CD4-positive, alpha-beta T cell treated with Interleukin-17A for 1 hour (primary cell): ENCODE measurements around the gene SRGAP1.

Experiments used
- DNase-seq: peaks from one replicate; pipeline ENCODE4 v3.0.0-alpha.2; 2020

Gene SRGAP1

DNA sequence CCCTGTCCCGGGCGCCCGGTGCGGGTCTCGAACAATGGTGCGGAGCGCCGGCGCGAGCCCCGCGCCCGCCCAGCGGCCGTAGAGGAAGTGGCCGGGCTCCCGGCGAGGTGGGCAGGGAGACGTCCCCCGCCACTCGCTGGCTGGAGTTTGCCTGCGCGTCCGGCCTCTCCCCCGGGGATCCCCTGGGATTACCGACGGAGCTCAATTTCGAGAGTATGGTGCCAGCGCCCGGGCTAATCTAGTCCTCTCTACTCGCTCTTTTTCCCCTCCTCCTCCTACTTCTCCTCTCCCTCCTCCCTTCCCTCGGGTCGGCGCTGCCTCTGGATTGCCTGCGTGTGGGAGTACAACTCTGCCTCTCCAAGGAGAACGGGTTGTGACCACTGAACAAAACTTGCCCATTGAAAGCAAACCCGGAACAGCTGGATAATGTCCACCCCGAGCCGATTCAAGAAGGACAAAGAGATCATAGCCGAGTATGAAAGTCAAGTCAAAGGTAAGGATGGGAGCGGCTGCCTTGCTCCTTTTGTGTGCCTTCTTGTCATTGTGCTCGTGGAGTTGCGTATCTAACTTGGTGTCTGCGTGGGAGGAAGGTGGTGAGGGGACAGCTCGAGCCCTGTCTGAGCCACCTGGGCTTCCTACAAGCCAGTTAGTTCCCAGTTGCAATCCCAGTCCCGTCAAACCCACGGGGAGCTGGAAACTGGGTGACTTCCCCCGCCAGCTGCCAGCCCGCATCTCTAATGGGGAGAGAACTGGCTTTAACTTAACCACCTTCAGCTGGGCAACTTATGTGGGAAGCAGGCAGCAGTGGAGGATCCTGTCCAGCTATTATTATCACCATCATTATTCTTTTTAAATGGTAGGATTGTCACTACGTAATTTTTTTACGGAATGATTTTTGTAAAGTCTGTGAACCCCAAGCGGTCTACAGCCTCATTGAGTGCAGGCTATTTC lies at the start of gene SRGAP1:
TSS of gene SRGAP1 (plus strand) at position 310 of the 951 bp plus-strand sequence. CDS start at position 427, 117 bp downstream.
- DNase-seq = no peak

DNA sequence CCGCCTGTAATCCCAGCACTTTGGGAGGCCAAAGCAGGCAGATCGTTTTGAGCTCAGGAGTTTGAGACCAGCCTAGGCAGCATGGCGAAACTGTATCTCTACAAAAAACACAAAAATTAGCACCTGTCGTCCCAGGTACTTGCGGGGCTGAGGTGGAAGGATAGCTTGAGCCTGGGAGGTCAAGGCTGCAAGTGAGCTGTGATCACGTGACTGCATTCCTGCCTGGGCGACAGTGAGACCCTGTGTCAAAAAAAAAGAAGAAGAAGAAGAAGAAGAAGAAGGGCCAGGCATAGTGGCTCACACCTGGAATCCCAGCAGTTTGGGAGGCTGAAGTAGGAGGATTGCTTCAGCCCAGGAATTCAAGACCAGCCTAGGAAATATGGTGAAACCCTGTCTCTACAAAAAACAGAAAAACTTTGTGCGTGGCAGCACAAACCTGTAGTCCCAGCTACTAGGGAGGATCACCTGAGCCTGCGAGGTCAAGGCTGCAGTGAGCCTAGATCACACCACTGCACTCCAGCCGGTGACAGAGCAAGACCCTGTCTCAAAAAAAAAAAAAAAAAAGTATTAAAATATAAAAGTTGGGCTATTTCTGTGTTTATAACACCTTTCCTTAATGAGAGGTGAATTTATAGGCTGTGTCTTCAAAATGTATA lies 49.3 kb upstream of the SRGAP1 start:
- no peak for DNase-seq

DNA sequence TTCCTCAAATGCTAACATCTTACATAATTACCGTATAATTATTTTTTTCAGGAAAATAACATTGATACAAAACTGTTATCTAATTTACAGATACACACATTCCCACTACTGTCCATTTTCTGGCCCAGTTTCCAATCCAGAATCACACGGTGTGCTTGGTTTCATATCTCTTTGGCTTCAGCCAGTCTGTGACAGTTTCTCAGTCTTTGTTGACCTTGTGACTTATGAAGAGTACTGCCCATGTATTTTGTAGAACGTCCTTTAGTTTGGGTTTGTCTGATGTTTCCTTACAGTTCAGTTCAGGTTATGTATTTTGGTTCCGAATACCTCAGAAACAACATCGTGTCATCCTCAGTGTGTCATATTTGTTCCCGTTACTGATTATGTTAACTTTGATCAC lies 48.6 kb upstream of the SRGAP1 start:
- DNase-seq = no peak

DNA sequence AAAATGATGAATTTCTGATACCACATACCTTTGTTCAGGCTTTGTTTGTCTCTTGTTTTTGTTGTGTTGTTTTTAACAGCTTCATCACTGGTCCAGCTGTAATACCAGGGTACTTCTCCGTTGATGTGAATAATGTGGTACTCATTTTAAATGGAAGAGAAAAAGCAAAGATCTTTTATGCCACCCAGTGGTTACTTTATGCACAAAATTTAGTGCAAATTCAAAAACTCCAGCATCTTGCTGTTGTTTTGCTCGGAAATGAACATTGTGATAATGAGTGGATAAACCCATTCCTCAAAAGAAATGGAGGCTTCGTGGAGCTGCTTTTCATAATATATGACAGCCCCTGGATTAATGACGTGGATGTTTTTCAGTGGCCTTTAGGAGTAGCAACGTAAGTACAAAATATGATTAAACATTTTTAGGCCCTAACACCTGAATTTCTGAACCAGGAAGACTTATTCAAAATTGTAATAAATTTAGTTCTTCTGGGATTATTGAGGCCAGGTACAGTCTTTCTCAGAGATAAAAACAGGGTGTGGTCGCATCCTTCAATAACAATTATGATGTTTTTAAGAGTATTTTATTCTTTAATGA lies 42.4 kb upstream of the SRGAP1 start:
- DNase-seq = peak; percentile 40

DNA sequence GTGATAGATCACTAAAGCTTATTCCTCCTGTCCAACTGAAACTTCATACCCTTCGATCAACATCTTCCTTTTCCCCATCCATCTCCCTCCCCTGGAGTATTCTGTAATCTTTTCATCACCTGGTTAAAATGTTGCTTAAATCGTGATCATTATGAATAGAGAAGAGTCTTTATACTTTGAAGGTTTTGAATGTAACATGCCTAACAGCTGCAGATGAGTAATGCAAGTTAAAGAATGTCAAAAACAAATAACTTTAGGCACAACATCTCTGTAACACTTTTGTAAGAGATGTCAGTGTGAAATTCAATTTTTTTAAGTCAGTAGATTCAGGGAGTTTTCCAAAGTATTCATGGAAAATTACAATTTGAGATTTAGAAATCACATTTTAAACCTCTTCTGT lies 39.8 kb upstream of the SRGAP1 start:
- no peak for DNase-seq

DNA sequence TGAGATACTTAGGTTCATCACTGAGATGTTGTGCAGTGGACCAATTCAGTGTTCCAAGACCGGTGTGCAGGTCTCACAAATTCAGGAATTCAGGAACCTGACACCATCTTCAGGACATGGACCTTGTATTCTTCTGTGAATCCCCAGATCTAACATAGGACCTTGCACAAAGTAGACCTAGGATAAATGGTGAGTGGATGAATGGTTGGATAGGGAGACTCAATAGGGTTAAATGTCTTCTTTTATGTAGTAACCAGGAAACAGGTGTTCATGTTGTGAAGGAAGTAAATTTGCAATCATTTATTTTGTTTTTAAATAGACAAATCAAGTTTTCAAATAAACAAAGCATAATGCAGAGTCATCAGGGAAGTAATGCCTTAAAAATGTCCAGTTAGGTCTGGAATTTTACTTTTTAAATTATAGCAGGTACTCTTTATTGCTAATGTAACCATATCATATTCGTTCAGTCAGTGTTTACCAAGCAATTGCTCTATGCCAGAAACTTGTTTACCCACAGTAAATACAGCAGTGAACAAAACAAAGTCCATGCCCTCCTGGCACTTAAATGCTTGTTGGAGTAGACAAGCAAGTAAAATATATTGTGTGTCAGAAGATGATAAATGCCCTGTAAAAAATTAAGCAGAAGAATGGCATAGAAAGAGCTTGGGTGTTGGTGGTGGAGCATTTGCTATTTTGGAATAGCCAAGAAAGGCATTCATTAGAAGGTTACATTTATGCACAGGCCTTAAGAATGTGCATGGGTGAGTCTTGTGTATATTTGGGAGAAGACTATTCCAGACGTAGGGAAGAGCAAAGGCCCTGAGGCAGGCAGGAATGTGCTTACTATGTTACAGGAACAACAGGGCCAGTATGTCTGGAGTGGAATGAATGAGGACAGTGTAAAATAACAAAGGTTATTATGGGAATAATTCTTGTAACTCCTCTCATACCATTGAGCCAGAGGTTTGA lies 38.5 kb upstream of the SRGAP1 start:
- DNase-seq = no peak

DNA sequence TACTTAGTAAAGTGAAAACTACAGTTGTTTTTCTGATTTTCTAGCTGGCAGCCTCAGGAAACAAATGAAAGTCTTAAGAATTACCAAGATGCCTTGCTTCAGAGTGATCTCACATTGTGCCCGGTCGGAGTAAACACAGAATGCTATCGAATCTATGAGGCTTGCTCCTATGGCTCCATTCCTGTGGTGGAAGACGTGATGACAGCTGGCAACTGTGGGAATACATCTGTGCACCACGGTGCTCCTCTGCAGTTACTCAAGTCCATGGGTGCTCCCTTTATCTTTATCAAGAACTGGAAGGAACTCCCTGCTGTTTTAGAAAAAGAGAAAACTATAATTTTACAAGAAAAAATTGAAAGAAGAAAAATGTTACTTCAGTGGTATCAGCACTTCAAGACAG lies 35.9 kb upstream of the SRGAP1 start:
- no peak for DNase-seq

DNA sequence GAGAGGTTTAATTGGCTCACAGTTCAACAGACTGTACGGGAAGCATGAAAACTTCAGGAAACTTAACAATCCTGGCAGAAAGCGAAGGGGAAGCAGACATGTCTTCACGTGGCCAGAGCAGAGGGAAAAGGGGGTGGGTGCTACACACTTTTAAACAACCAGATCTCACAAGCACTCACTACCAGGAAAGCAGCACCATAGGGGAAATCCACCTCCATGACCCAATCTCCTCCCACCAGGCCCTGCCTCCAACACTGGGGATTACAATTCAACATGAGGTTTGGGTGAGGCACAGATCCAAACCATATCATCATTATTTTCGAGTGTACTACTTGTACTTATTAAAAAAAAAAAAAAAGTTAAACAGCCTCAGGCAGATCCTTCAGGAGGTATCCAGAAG lies 34.9 kb upstream of the SRGAP1 start:
- no peak for DNase-seq

DNA sequence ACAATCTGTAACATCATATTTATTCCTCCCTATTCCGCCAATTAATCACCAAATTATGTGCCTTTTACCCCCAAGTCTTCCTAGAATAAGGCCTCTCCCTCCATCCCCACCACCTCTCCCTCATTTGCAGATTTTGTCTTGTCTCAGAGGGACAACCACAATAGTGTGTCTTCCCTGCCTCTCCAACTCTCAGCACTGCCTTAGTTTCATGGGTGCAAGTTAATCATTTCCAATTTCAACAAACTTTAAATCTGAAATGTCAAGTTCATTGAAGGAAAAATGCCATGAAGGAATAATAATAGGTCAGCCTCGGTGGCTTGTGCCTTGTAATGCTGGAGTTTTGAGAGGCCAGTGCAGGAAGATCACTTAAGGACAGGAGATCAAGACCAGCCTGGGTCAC lies 33.2 kb upstream of the SRGAP1 start:
- no peak for DNase-seq

DNA sequence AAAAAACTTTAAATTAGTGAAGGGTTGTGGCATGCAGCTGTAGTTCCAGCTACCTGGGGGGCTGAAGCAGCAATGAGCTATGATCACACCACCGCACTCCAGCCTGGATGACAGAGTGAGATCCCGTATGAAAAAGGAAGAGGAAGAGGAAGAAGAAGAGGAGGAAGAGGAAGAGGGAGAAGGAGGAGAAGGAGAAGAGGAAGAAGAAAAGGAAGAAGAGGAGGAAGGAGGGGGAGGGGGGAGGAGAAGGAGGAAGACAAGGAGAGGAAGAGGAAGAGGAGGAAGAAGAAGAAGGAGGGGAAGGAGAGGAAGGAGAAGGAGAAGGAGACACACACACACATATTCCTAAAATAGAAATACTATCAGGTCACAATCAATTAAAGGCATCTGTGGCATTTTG lies 32.7 kb upstream of the SRGAP1 start:
- DNase-seq = no peak

DNA sequence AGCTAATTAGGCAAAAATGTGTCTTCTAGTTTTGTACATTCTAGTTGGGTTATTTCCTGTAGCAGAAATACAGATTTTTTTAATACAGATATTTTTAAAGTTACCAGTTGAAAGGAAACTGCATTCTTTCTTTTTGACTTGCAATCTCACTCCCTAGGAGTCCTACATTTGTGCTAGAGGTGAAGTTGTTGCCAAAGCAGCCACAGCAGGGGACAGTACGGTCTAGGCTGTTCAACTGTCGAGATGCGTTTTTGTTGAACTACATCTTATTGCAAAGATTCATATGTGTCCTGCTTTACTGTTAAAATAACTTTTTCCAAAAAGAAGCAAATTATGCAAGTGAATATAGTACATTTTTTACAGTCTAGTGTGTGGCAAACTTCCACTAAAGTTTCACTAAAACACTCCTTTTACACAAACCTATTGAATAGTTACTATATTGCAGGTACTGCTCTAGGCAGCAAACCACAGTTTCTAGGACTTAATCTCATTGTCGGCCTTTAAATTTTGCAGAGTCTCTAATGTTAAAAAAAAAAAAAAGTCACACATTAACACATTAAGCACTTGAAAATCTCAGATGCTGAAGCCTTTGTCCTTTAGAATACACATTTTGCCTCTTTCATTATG lies 30.2 kb upstream of the SRGAP1 start:
- DNase-seq = no peak

DNA sequence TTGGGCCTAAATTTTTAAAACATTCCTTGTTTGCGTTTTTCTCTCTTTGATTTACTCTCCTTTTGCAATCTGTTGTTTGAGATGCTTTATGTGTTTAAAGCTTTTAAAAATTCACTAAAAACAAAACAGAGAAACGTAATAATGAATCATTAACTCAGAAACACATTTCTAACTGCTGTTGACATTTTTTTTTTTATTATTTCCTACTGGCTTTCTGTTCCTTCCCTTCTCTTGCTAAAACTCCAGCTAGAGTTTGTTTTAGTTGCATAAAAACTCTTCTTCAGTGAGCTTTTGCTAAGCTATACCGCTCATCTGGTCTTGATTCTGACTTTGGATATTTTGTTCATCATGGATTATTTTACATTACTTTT lies 29.0 kb upstream of the SRGAP1 start:
- no peak for DNase-seq

DNA sequence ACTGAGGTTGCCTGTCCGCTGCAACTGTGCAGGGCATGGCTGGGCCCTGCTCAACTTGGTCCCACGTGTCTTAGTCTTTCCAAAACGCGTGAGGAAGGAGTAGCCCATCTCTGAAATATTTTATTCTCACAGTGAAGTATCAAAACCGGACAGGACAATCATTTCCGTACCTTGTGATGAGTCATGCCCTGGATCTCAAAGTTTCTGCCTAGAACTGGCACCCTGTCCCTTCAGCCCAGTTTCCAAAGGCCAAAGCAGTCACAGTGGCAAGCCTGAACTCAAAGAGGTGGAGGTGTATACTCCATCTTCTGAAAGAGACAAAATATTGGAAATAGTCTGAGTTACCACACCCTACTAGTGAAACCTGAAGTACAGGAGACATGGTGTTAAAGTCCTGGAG lies 28.5 kb upstream of the SRGAP1 start:
- DNase-seq = no peak

DNA sequence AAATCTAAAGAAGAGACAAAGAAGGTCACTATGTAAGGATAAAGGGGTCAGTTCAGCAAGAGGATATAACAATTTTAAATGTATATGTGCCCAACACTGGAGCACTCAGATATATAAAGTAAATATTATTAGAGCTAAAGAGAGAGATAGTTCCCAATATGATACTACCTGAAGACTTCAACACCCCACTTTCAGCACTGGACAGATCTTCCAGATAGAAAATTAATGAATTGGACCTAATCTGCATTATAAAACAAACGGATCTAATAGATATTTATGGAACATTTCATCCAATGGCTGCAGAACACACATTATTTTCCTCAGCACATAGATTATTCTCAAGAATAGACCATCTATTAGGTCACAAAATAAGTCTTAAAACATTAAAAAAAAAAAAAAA lies 24.1 kb upstream of the SRGAP1 start:
- no peak for DNase-seq

DNA sequence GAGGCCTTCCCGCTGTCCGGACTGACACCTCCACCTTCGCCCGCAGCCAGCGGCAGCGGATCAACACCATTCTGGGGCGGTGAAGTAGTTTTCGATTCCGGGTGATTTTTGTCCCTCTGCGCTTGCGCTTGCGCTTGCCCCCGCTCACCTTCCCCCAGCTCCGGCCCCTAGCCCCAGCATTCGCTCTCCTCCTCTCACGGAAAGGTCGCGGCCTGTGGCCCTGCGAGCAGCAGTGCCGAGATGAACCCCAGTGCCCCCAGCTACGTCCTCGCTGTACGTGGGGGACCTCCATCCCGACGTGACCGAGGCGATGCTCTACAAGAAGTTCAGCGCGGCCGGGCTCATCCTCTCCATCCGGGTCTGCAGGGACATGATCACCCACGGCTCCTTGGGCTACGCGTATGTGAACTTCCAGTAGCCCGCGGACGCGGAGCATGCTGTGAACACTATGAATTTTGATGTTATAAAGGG lies 22.7 kb upstream of the SRGAP1 start:
- no peak for DNase-seq

DNA sequence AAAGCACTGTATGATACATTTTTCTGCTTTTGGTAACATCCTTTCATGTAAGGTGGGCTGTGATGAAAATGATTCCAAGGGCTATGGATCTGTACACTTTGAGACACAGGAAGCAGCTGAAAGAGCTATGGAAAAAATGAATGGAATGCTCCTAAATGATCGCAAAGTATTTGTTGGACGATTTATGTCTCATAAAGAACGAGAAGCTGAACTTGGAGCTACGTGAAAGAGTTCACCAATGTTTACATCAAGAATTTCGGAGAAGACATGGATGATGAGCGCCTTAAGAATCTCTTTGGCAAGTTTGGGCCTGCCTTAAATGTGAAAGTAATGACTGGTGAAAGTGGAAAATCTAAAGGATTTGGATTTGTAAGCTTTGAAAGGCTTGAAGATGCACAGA lies 22.1 kb upstream of the SRGAP1 start:
- no peak for DNase-seq

DNA sequence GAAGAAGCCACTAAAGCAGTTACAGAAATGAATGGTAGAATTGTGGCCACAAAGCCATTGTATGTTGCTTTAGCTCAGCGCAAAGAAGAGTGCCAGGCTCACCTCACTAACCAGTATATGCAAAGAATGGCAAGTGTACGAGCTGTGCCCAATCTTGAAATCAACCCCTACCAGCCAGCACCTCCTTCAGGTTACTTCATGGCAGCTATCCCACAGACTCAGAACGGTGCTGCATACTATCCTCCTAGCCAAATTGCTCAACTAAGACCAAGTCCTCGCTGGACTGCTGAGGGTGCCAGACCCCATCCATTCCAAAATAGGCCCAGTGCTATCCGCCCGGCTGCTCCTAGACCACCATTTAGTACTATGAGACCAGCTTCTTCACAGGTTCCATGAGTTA lies 21.5 kb upstream of the SRGAP1 start:
- no peak for DNase-seq

DNA sequence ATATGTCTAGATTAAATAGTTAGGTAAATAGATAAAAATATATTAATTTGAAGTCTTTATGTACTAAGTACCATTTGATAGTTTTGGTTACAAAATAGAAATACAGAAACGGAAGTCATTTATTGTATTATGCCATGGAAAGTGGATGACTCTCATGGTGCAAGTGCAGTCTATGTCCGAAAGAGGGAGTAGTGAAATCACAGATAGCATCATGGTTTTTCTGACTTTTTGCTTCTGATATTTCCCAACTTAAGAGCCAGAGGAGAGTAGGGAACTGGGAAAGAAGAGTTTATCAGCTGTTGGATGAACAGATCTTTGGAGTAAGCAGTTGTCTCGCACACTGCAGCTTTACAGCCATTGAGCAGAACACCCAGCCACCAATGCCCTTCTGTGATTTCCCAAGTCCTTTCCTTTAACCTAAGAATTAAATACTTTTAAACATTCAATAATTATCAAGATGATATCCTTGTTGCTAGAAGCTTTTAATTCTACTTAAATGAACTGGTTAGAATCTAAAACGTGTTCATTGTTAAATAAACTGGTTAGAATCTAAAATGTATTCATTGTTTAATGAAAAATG lies 18.4 kb upstream of the SRGAP1 start:
- DNase-seq = peak; percentile 33

DNA sequence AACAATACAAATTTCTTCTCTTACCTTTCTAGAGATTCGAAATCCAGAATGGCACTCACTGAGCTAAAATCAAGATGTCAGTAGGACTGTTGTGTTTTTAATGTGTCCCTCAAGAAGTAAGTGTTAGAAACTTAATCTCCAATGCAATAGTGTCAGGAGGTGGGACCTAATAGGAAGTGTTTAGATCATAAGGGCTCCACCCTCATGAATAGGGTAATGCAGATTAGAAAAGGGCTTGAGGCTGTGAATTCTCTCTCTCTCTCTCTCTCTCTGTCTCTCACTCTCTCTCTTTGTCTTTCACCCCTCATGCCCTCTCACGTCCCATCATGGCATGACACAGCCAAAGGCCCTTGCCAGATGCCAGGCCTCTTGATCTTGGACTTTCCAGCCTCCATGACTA lies 15.6 kb upstream of the SRGAP1 start:
- DNase-seq = no peak

DNA sequence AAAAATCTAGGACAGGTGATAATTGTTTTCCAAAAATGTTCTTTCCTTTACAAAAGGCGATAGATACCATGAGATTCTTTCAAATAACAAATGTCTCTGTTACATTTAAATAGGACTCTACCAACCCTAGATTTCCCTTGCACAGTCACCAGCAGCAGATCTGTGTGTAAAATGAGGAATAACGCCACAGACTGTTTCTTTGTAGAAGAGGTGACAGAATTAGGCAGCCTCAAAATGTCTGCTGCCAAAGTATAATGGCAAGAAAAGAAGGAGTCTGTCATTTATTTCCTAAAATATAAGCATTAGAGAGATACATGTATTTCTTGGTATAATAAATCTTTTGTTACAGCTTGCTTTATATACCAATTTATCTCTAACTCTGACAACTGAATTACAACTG lies 8.5 kb upstream of the SRGAP1 start:
- no peak for DNase-seq

DNA sequence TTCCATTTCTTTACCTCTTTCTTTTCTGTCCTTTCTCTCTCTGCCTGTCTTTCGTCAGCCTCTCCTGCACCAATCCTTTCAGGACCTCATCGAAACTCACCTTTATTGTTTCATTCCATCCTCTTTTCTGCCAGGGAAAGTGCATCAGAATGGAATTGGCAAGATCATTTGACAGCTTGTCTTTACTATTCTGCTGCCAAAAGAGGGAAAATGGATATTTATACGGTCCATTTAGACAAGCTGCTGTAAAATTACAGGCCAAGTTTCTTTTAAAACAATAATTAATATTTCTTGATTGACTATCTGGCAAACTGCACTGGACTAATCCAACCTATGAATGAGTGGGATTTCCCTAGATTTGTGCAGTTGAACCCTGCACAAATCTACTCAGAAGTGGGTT lies 7.6 kb upstream of the SRGAP1 start:
- no peak for DNase-seq

DNA sequence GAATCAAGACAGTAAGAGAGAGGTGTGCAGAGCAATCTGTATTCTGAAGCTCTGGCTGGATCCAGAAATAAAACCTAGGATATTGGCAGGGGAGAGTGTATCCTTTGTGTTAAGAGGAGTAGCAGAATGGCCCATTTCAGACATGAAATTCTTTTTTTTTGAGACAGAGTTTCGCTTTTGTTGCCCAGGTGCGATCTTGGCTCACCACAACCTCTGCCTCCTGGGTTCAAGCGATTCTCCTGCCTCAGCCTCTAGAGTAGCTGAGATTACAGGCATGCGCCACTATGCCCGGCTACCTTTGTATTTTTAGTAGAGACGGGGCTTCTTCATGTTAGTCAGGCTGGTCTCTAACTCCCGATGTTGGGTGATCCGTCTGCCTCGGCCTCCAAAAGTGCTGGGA lies 6.1 kb upstream of the SRGAP1 start:
- DNase-seq = no peak
